GM06990 (cell line): ENCODE measurements around the gene RNF39.

Source experiments
- DNase-seq: peaks from one replicate; pipeline ENCODE4 v3.0.0-alpha.2; 2011; ENCODE audit not compliant: insufficient read length; ENCODE audit errors: extremely low read depth
- H3K27me3 ChIP-seq: replicated peaks from 2 replicates; pipeline ENCODE4 v1.6.0; 2011; ENCODE audit warnings: low read length; ENCODE audit not compliant: control insufficient read depth, insufficient read depth
- H3K36me3 ChIP-seq: 2 replicates; pipeline ENCODE4 v1.5.1; 2011; ENCODE audit warnings: low read length; ENCODE audit not compliant: control insufficient read depth, insufficient read depth
- H3K4me3 ChIP-seq: replicated peaks from 2 replicates; pipeline ENCODE4 v1.5.1; 2011; ENCODE audit warnings: low read depth, mild to moderate bottlenecking, control low read depth, low read length
- CTCF ChIP-seq: IDR thresholded peaks from 2 replicates; pipeline ENCODE4 v1.5.1; 2011; ENCODE audit warnings: low read length, control low read depth, mild to moderate bottlenecking, inconsistent platforms; ENCODE audit not compliant: insufficient read depth, poor library complexity, severe bottlenecking

Gene RNF39

GRCh38 chr6:30060606-30061091 lies 14.9 kb downstream of the RNF39 start:
- no peak for TF ChIP-seq CTCF
- peak; percentile 36 for DNase-seq
- peak overlapping the region; percentile 75 for H3K4me3 ChIP-seq
- peaks cover 3% of the 10 kb centered on the region for H3K36me3 ChIP-seq
- H3K27me3 ChIP-seq: no peaks in the 10 kb centered on the region

GRCh38 chr6:30055513-30055912 lies 20.1 kb downstream of the RNF39 start:
- Histone ChIP-seq H3K27me3 (no peaks in the 10 kb centered on the region), H3K36me3 (peaks cover 3% of the 10 kb centered on the region), H3K4me3 (no peak overlapping the region)
- DNase-seq: no peak
- TF ChIP-seq CTCF: no peak

- peaks cover 3% of the 10 kb centered on the region for H3K36me3 ChIP-seq
- no peak for TF ChIP-seq CTCF
- DNase-seq: no peak
- no peaks in the 10 kb centered on the region for H3K27me3 ChIP-seq
- no peak overlapping the region for H3K4me3 ChIP-seq
Measured at GRCh38 chr6:30053682-30054081, 21.9 kb downstream of the RNF39 start.

GRCh38 chr6:30047220-30047619 lies 28.3 kb downstream of the RNF39 start:
- H3K4me3 ChIP-seq: no peak overlapping the region
- TF ChIP-seq CTCF: no peak
- no peak for DNase-seq
- H3K27me3 ChIP-seq: no peaks in the 10 kb centered on the region
- no peaks in the 10 kb centered on the region for H3K36me3 ChIP-seq

GRCh38 chr6:30044630-30045029 lies 30.9 kb downstream of the RNF39 start:
- no peak for DNase-seq
- Histone ChIP-seq H3K27me3 (no peaks in the 10 kb centered on the region), H3K4me3 (no peak overlapping the region), H3K36me3 (no peaks in the 10 kb centered on the region)
- no peak for TF ChIP-seq CTCF

GRCh38 chr6:30043744-30044143 lies 31.8 kb downstream of the RNF39 start:
- H3K27me3 ChIP-seq: no peaks in the 10 kb centered on the region
- DNase-seq: no peak
- H3K36me3 ChIP-seq: no peaks in the 10 kb centered on the region
- H3K4me3 ChIP-seq: no peak overlapping the region
- TF ChIP-seq CTCF: no peak
